Loucy (cell line): ENCODE measurements around the gene TP53I13.

Source experiments
- H2AFZ ChIP-seq: fragments of 200-600 bp; sonication (generic); 2 replicates; pipeline ENCODE4 v1.6.0; 2016; ENCODE audit warnings: antibody characterized with exemption, mild to moderate bottlenecking, low read length, moderate library complexity
- H3F3A ChIP-seq: fragments of 200-600 bp; 2 replicates; pipeline ENCODE4 v1.6.0; 2016; ENCODE audit warnings: antibody characterized with exemption, low read depth, mild to moderate bottlenecking
- H3K27me3 ChIP-seq: fragments of 200-600 bp; sonication (generic); 2 replicates; pipeline ENCODE4 v1.6.1; 2014; ENCODE audit warnings: low read length, mild to moderate bottlenecking; ENCODE audit not compliant: insufficient read depth, poor library complexity, severe bottlenecking
- H3K36me3 ChIP-seq: fragments of 200-600 bp; sonication (generic); 2 replicates; pipeline ENCODE4 v1.6.1; 2016; ENCODE audit warnings: low read length; ENCODE audit not compliant: insufficient read depth
- H3K4me1 ChIP-seq: fragments of 200-600 bp; sonication (generic); 2 replicates; pipeline ENCODE4 v1.5.1; 2014; ENCODE audit warnings: low read length, mild to moderate bottlenecking; ENCODE audit not compliant: insufficient read depth, poor library complexity, severe bottlenecking
- H3K4me2 ChIP-seq: fragments of 200-600 bp; sonication (generic); 2 replicates; pipeline ENCODE4 v1.6.0; 2014; ENCODE audit warnings: antibody characterized with exemption, low read length, low read depth, mild to moderate bottlenecking; ENCODE audit not compliant: poor library complexity, severe bottlenecking
- H3K4me3 ChIP-seq: fragments of 200-600 bp; sonication (generic); 2 replicates; pipeline ENCODE4 v1.5.1; 2014; ENCODE audit warnings: low read length, mild to moderate bottlenecking, mixed read lengths; ENCODE audit not compliant: poor library complexity, severe bottlenecking
- H3K79me2 ChIP-seq: fragments of 200-600 bp; sonication (generic); 2 replicates; pipeline ENCODE4 v1.6.1; 2014; ENCODE audit warnings: low read length; ENCODE audit not compliant: insufficient read depth
- H3K9ac ChIP-seq: fragments of 200-600 bp; sonication (generic); 2 replicates; pipeline ENCODE4 v1.6.0; 2014; ENCODE audit warnings: mild to moderate bottlenecking, low read depth, low read length, moderate library complexity; ENCODE audit not compliant: poor library complexity, severe bottlenecking
- H3K9me2 ChIP-seq: fragments of 200-600 bp; sonication (generic); replicated peaks from 2 replicates; pipeline ENCODE4 v1.6.1; 2016; ENCODE audit warnings: low read depth, low read length, mixed read lengths
- H3K9me3 ChIP-seq: fragments of 200-600 bp; sonication (generic); 2 replicates; pipeline ENCODE4 v1.6.1; 2014; ENCODE audit warnings: mild to moderate bottlenecking, antibody characterized with exemption, low read length, low read depth; ENCODE audit not compliant: insufficient read depth
- H4K20me1 ChIP-seq: fragments of 200-600 bp; sonication (generic); 2 replicates; pipeline ENCODE4 v1.6.0; 2014; ENCODE audit warnings: antibody characterized with exemption, low read length, mild to moderate bottlenecking; ENCODE audit not compliant: insufficient read depth, poor library complexity, severe bottlenecking
- CTCF ChIP-seq: fragments of 200-600 bp; sonication (generic); conservative IDR thresholded peaks from 2 replicates; pipeline ENCODE4 v1.5.1; 2014; ENCODE audit warnings: mild to moderate bottlenecking, antibody characterized with exemption, low read length
- EZH2phosphoT487 ChIP-seq: fragments of 200-600 bp; IDR thresholded peaks from 2 replicates; pipeline ENCODE4 v1.6.1; 2018; ENCODE audit warnings: antibody characterized with exemption, mild to moderate bottlenecking, moderate library complexity, borderline replicate concordance

The TP53I13 gene

GRCh38 chr17:29588017-29588561, 19.6 kb downstream of the TP53I13 start:
- H3K4me2 ChIP-seq = peak overlapping the region; percentile 95
- H3K4me3 ChIP-seq = peak overlapping the region; percentile 88
- peak overlapping the region; percentile 83 for H3K9ac ChIP-seq
- H2AFZ ChIP-seq = no peak overlapping the region
- H3K4me1 ChIP-seq = peaks cover 71% of the 10 kb centered on the region
- H3K79me2 ChIP-seq = peaks cover 67% of the 10 kb centered on the region
- H3K9me3 ChIP-seq = no peaks in the 10 kb centered on the region
- no peaks in the 10 kb centered on the region for H3F3A ChIP-seq
- no peak for TF ChIP-seq CTCF
- TF ChIP-seq EZH2phosphoT487 = no peak
- no peaks in the 10 kb centered on the region for H3K27me3 ChIP-seq
- peaks cover 48% of the 10 kb centered on the region for H4K20me1 ChIP-seq
- H3K9me2 ChIP-seq = no peaks in the 10 kb centered on the region
- H3K36me3 ChIP-seq = no peaks in the 10 kb centered on the region

GRCh38 chr17:29588562-29589411, 20.3 kb downstream of the TP53I13 start:
- no peaks in the 10 kb centered on the region for H3K36me3 ChIP-seq
- H3F3A ChIP-seq = no peaks in the 10 kb centered on the region
- peak overlapping the region; percentile 88 for H3K4me3 ChIP-seq
- no peaks in the 10 kb centered on the region for H3K27me3 ChIP-seq
- peaks cover 60% of the 10 kb centered on the region for H3K79me2 ChIP-seq
- H2AFZ ChIP-seq = no peak overlapping the region
- no peaks in the 10 kb centered on the region for H3K9me2 ChIP-seq
- peak overlapping the region; percentile 83 for H3K9ac ChIP-seq
- TF ChIP-seq EZH2phosphoT487 = no peak
- no peak for TF ChIP-seq CTCF
- H3K4me1 ChIP-seq = peaks cover 71% of the 10 kb centered on the region
- H3K9me3 ChIP-seq = no peaks in the 10 kb centered on the region
- H4K20me1 ChIP-seq = peaks cover 47% of the 10 kb centered on the region
- peak overlapping the region; percentile 95 for H3K4me2 ChIP-seq

- TF ChIP-seq EZH2phosphoT487 = no peak
- no peak for TF ChIP-seq CTCF
- Histone ChIP-seq H3K36me3 (no peaks in the 10 kb centered on the region), H3K4me1 (peaks cover 65% of the 10 kb centered on the region), H3K4me2 (peak within 1 kb of the TSS; percentile 98), H3K9ac (peak within 1 kb of the TSS; percentile 83), H3K9me2 (no peaks in the 10 kb centered on the region), H3K79me2 (peaks cover 50% of the 10 kb centered on the region), H4K20me1 (peaks cover 37% of the 10 kb centered on the region), H3K27me3 (no peaks in the 10 kb centered on the region), H3K4me3 (peak within 1 kb of the TSS; percentile 94), H3F3A (no peaks in the 10 kb centered on the region), H3K9me3 (no peaks in the 10 kb centered on the region), H2AFZ (peak within 1 kb of the TSS; percentile 100)
Observed at GRCh38 chr17:29589524-29590410, 21.3 kb downstream of the TP53I13 start, which contains the start of gene GIT1. Gene GIT1 (minus strand): TSS chr17:29589648. CDS start chr17:29589378, 270 bp downstream.
